Measurements from ENCODE around the gene DTWD2.
"Not testable (repeated sequence)": the region's sequence is repeated elsewhere in the genome, so short reads cannot be mapped to it uniquely, and the experiment has no call there.

DTWD2 gene

DNA sequence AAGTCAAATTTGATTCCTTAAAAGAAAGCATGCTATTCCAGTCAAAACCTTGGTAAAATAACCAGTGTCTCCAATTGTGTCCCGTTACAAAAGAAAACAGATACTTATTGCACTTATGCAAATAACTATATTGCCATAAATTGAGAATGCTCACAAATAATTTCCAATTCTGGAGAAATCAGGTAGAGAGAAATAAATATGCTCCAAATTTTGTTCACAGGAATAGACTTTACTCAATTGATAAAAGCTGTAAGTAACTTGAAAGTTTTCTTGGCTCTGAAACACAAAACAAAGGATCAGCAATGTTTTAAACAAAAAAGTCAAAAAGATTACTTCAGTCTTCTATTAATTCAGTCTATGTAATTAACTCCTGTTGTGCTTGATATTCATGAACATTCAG lies 7.8 kb upstream of the DTWD2 start:
- no peak for DNase-seq (ENCODE audit: low spot score)

DNA sequence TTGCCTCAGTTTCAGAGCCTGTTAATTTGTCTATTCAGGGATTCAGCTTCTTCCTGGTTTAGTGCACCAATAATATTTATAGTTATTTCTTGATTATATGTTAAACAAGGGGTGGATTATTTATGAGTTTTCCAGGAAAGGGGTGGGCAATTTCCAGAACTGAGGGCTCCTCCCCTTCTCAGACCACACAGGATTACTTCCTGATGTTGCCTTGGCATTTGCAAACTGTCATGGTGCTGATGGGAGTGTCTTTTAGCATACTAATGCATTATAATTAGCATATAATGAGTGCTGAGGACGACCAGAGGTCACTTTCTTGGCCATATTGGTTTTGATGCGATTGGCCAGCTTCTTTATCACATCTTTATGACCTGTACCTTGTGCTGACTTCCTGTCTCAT lies 6.2 kb upstream of the DTWD2 start:
- DNase-seq (ENCODE audit: low spot score) = no peak

DNA sequence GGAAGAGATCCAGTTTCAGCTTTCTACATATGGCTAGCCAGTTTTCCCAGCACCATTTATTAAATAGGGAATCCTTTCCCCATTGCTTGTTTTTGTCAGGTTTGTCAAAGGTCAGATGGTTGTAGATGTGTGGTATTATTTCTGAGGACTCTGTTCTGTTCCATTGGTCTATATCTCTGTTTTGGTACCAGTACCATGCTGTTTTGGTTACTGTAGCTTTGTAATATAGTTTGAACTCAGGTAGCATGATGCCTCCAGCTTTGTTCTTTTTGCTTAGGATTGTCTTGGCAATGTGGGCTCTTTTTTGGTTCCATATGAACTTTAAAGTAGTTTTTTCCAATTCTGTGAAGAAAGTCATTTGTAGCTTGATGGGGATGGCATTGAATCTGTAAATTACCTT lies 4.8 kb upstream of the DTWD2 start:
- not testable (repeated sequence) for DNase-seq (ENCODE audit: low spot score)

DNA sequence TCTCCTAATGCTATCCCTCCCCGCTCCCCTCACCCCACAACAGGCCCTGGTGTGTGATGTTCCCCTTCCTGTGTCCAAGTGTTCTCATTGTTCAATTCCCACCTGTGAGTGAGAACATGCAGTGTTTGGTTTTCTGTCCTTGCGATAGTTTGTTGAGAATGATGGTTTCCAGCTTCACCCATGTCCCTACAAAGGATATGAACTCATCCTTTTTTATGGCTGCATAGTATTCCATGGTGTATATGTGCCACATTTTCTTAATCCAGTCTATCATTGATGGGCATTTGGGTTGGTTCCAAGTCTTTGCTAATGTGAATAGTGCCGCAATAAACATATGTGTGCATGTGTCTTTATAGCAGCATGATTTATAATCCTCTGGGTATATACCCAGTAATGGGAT lies 3.7 kb upstream of the DTWD2 start:
- not testable (repeated sequence) for DNase-seq (ENCODE audit: low spot score)

DNA sequence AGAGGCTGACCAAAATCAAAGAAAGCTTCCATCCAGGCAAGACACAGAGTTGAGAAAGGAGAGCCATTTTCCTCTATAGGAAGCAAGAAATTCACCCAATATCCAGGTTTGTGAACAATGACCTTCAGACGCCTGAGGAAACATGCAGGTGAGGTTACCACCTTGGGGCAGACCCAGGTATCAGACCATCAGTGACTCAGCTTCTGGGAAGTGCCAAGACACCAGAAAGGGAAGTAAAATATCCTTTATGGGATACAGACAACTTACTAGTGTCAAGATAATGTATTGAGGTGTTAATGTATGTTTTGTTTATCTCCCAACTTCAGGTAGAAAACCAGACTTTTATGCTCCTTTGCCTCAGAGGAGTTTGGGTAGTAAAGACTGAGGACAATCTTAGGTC lies 2.2 kb upstream of the DTWD2 start:
- no peak for DNase-seq (ENCODE audit: low spot score)

DNA sequence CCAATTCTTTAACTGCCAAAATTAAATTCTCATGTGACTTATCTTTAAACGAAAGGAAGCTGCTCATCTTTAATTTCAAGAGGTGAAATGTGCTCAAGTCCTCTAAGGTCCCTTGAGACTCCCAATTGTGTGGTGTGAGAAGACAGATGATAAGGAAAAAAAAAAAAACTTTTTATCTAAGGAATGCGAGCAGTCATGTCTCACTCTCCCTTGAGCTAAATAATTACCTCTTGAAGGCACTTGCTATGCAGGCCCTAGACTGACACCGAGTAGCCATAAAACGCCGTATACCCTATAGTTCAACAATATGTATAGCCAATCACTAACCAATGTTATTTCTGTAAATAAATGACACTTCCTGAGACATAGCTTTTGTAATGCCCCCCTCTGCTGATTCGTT lies 1.5 kb upstream of the DTWD2 start:
- DNase-seq (ENCODE audit: low spot score) = no peak

DNA sequence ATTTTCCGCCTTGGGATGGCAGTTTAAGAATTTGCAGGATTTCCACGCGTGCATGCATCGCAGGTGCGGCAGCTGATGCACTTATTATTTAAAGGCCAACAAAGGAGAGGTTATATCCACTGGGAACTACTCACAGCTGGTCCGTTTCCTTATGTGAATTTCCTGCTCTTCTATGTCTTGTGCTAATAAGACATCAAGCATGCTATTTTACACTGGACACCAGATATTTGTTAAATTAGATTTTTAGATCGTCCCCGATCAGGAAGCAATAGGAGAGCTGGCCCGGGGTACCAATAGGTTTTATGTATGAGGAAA lies 476 bp upstream of the DTWD2 start:
- no peak for DNase-seq (ENCODE audit: low spot score)

DNA sequence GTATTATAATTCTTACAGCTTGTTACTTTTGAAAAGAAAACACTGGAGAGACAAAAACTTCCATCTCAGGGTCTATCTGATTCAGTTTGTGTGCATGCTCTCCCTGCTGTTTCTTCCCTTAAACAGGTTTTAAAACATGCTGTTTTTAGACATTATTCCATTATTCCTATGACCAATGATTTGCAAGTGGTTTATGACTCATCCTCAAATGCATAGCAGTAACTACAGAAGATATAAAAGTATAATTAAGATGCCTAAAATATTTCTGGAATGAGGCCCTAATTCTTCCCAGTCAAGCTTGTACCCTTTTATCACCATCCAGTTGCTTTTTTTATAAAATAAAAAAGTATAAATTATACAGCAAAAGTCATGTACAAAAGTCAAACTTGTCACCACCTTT lies 3.7 kb downstream of the DTWD2 start:
- peak; percentile 27 for DNase-seq (ENCODE audit: low spot score)

DNA sequence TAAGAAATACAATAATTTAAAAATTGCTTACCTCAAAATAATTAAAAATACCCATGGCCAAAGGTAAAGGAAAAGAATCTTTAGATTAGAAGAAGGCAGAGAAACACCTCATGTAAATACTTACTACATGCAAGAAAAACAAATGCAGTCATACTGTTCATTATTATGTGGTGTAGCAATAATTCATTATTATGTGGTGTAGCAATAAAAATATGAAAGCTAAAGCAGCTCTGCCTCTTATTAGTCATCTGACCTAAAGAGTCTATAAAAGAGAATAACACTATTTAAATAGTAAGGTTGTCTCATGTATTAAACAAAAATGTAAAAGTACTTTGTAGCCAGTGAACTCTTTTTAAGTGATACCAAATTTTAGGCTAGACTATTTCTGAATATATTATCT lies 6.6 kb downstream of the DTWD2 start:
- DNase-seq (ENCODE audit: low spot score) = no peak

DNA sequence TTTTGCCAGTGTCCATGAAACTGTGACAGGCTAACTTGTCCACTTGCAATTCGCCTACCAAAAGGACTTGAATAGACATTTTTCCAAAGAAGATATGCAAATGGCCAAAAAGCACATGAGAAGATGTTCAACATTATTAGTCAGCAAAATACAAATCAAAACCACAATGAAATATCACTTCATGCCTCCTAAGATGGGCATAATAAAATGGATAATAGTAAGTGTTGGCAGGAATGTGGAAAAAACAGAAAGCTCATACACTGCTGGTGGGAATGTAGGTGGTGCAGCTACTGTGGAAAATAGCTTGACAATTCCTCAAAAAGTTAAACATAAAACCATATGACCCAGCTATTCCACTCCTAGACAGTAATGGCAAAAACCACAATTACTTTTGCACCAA lies 7.9 kb downstream of the DTWD2 start:
- no peak for DNase-seq (ENCODE audit: low spot score)

DNA sequence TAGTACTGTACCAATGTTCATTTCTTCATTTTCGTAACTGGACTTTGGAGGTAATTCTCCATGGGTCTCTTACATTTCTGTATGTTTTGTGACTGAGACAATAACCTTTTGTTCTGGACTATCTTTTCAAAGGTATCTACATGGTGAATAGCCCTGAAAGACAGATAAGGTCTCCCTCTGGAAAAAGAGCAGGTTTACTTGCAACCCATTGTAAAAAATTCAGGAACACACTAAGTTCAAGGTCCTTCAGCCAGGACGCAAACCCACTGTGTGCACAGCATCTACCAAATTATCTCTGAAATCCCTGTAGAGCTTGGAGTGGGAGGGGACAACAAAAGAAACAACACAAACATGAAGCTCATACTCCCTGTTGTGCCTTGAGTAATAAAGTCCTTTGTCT lies 8.3 kb downstream of the DTWD2 start:
- DNase-seq (ENCODE audit: low spot score) = no peak

DNA sequence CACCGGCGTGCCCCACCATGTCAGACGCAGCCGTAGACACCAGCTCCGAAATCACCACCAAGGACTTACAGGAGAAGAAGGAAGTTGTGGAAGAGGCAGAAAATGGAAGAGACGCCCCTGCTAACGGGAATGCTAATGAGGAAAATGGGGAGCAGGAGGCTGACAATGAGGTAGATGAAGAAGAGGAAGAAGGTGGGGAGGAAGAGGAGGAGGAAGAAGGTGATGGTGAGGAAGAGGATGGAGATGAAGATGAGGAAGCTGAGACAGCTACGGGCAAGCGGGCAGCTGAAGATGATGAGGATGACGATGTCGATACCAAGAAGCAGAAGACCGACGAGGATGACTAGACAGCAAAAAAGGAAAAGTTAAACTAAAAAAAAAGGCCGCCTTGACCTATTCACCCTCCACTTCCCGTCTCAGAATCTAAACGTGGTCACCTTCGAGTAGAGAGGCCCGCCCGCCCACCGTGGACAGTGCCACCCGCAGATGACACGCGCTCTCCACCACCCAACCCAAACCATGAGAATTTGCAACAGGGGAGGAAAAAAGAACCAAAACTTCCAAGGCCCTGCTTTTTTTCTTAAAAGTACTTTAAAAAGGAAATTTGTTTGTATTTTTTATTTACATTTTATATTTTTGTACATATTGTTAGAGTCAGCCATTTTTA lies 14.4 kb downstream of the DTWD2 start:
- not testable (repeated sequence) for DNase-seq (ENCODE audit: low spot score)

DNA sequence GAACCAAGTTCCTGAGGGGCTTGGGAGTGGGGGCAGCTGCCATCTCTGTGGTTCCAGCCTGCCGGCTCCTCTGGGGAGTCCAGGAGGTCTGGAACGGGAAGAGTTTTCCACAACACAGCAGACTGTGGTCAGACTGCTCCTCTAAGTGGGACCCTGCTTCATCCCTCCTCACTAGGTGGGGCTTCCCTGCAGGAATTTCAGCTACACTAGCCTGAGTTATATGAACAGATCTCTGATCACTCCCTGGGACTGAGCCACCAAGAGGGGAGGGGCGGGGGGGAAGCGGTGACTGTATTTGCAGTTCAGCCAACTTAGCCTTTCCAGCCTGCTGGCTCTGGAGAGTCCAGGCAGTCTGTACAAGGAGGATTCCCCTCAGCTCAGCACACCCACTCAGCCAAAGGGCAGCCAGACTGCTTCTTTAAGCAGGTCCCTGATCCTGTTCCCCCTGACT lies 19.4 kb downstream of the DTWD2 start:
- peak; percentile 31 for DNase-seq (ENCODE audit: low spot score)

DNA sequence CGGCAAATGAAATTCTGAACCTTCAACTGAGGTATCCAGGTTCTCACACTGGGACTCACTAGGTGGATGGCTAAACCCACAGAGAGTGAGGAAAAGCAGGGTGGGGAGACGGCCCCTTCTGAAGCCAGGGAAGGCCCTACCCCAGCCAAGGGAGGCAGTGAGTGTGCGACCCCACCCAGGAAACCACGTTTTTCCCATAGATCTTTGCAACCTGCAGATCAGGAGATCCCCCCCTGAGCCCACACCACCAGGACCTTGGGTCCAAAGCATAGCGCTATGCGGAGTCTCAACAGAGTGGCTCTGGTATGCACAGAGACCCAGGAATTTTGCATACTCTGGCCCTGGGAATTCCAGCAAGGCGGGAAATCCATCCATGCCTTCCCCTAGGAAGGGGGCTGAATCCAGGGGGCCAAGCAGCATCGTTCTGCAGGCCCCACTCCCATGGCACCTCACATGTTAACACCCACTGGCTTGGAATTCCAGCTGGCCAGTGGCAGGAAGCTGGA lies 19.9 kb downstream of the DTWD2 start:
- no peak for DNase-seq (ENCODE audit: low spot score)

DNA sequence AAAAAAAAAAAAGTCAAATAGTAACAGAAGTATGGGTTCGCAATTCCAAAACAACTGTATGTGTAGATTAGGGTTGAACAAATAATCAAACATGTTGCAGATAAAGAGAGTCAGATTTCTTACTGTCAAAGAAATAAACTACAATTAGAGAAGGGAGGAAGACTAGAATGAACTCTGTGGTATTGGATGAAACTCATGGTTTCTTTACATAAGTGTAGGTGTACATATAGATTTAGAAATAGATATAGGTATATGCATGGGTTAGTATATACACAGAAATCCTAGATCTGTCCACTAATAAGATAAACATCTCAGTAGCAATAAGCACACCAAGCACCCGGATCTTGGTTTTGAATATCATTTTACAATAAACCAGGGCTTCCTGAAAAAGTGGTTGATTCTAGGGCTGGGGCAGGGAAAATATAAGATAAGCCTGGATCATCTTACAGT lies 21.3 kb downstream of the DTWD2 start:
- no peak for DNase-seq (ENCODE audit: low spot score)

DNA sequence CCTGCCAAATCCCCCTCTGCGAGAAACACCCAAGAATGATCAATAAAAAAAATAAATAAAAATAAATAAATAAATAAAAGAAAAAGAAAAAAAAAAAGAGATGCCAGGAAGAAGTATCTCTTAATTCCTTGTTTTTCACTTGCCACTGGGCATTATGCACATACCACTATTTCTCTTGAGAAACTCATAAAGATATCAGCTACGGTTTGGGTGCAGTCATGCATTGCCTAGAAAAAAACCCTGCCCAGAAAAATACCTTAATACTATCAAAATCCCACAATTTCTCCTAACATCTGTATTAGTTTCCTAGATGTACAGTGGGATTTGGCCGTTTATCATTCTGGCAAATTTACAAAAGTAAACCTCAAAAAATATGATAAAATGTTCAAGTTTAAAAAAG lies 22.5 kb downstream of the DTWD2 start:
- no peak for DNase-seq (ENCODE audit: low spot score)

DNA sequence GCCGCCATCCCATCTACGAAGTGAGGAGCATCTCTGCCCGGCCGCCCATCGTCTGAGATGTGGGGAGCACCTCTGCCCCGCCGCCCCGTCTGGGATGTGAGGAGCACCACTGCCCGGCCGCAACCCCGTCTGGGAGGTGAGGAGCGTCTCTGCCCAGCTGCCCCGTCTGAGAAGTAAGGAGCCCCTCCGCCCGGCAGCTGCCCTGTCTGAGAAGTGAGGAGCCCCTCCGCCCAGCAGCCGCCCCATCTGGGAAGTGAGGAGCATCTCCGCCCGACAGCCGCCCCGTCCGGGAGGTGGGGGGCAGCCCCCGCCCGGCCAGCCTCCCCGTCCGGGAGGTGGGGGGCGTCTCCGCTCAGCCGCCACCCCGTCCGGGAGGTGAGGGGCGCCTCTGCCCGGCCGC lies 23.4 kb downstream of the DTWD2 start:
- not testable (repeated sequence) for DNase-seq (ENCODE audit: low spot score)

DNA sequence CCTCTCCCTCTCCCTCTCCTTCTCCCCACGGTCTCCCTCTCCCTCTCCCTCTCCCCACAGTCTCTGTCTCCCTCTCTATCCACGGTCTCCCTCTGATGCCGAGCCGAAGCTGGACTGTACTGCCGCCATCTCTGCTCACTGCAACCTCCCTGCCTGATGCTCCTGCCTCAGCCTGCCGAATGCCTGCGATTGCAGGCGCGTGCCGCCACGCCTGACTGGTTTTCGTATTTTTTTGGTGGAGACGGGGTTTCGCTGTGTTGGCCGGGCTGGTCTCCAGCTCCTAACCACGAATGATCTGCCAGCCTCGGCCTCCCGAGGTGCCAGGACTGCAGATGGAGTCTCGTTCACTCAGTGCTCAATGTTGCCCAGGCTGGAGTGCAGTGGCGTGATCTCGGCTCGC lies 24.0 kb downstream of the DTWD2 start:
- DNase-seq (ENCODE audit: low spot score) = not testable (repeated sequence)

DNA sequence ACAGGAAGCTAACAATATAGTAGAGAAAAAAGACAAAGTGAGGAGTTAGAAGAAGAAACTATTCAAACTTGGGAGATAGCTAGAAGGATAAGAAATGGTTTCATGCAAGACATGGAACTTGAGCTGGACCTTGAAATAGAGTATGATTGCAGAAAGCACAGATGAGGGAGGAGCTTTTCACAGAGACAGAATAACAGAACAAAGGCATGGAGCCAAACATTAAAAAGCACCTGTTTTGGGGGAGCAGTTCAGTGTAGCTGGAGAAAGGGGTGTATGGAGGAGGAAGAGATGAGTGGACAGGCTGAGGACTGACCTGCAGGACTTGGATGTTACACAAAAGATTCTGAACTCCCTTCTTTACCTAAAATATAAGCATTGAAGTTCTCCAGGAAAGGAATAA lies 25.2 kb downstream of the DTWD2 start:
- DNase-seq (ENCODE audit: low spot score) = no peak

DNA sequence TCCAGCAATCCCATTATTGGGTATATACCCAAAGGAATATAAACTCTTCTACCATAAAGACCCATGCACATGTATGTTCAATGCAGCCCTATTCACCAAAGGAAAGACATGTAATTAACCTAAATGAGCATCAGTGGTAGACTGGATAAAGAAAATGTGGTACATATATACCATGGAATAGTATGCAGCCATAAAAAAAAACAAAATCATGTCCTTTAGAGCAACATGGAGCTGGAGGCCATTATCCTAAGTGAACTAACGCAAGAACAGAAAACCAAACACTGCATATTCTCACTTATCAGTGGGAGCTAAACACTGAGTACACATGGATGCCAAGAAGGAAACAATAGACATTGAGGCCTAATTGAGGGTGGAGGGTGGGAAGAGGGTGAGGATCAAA lies 27.8 kb downstream of the DTWD2 start:
- no peak for DNase-seq (ENCODE audit: low spot score)

DNA sequence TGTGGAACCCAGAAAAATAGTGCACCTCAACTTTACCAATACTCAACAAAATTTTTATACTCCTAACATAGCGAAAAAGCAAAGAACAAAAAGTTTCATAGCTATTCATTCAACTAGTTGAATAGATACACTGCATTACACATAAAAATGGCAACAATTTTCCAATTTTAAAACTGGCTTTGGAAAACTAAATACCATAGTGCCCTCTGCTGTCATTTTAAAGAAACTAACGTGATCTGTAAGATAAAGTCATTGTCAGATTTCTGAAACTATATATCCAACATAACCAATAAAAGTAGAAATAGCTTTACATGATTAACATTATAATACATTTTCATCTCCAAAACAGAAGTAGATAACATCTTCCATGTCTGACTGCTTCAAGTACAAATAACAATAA lies 31.6 kb downstream of the DTWD2 start:
- no peak for DNase-seq (ENCODE audit: low spot score)

DNA sequence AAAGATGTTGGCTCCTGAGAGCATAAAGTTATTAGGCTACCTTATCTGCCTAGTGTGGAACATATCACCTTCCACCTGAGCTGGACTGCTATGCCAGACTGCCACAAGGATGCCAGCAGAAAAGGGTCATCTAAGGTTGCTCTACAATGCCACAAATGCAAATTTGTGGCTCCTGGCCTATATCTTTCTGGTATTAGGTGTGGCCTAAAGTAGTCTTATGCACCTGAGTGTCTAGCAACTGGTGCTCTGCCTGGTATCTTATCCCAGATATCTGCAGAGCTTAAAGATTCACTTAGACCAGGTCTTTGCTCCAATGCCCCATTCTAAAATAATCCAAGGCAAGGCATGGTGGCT lies 34.7 kb downstream of the DTWD2 start:
- no peak for DNase-seq (ENCODE audit: low spot score)

DNA sequence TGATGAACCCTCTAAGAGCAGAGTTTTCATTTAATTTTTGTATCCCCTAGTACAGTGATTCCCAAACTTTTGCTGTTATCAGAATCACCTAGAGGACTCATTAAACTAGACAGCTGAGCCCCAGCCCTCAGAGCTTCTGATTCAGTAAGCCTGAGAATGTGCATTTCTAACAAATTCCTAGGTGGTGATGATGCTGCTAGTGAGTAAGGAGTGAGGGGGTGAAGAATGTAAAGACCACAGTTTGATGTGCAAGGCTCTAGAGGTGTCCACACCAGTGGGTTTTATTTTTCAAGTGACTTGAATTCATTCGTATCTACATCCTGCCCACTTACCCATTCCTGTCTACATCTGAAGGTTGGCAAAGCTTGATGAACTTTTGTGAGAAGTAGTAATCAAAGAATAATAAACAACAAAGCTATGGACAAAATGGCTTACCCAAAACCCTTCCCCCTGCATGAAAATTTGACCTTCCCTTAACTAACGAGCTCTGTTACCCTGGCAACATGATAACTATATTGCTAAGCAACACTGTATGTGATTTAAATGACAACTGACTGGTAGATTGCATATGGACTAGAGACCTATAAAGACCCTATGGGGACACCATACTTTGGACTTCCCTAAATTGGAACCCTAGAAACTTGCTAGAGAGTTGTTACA lies 35.2 kb downstream of the DTWD2 start:
- no peak for DNase-seq (ENCODE audit: low spot score)

DNA sequence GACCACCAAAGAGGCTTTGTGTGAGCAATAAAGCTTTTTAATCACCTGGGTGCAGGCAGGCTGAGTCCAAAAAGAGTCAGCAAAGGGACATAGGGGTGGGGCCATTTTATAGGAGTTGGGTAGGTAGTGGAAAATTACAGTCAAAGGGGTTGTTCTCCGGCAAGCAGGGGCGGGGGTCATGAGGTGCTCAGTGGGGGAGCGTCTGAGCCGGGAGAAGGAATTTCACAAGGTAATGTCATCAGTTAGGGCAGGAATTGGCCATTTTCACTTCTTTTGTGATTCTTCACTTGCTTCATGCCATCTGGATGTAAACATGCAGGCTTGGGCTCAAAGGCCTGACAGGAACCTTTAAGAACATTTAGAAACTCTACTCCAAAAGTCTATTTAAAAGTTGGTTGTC lies 36.0 kb downstream of the DTWD2 start:
- not testable (repeated sequence) for DNase-seq (ENCODE audit: low spot score)

All from AG20443 (cell line).